IPS-15b (cell line): ENCODE measurements around the gene AP3B1.

Experiments used
- H3K27me3 ChIP-seq: one replicate; pipeline ENCODE4 v1.6.1; 2013; ENCODE audit warnings: low read length; ENCODE audit not compliant: control insufficient read depth, insufficient read depth
- H3K36me3 ChIP-seq: one replicate; pipeline ENCODE4 v1.6.1; 2013; ENCODE audit warnings: low read length; ENCODE audit not compliant: control insufficient read depth, insufficient read depth
- H3K4me1 ChIP-seq: one replicate; pipeline ENCODE4 v1.6.1; 2013; ENCODE audit warnings: mild to moderate bottlenecking, low read length; ENCODE audit not compliant: control insufficient read depth, insufficient read depth
- H3K4me3 ChIP-seq: one replicate; pipeline ENCODE4 v1.5.1; 2013; ENCODE audit warnings: low read depth, low read length
- H3K9ac ChIP-seq: one replicate; pipeline ENCODE4 v1.6.1; 2013; ENCODE audit warnings: low read depth, mild to moderate bottlenecking, low read length
- H3K9me3 ChIP-seq: one replicate; pipeline ENCODE4 v1.6.1; 2013; ENCODE audit warnings: mild to moderate bottlenecking, low read length; ENCODE audit not compliant: control insufficient read depth, insufficient read depth

AP3B1 gene

GRCh38 chr5:77974576-77974975 is 319.9 kb downstream of the AP3B1 start:
- peaks cover 93% of the 10 kb centered on the region for H3K27me3 ChIP-seq
- no peak overlapping the region for H3K4me3 ChIP-seq
- H3K36me3 ChIP-seq = no peaks in the 10 kb centered on the region
- no peak overlapping the region for H3K9ac ChIP-seq
- peaks cover 8% of the 10 kb centered on the region for H3K4me1 ChIP-seq
- no peaks in the 10 kb centered on the region for H3K9me3 ChIP-seq

GRCh38 chr5:77973253-77973609 is 321.3 kb downstream of the AP3B1 start:
- Histone ChIP-seq H3K27me3 (peaks cover 89% of the 10 kb centered on the region), H3K9me3 (no peaks in the 10 kb centered on the region), H3K36me3 (no peaks in the 10 kb centered on the region), H3K4me3 (peak overlapping the region; percentile 40), H3K4me1 (peaks cover 8% of the 10 kb centered on the region), H3K9ac (no peak overlapping the region)

GRCh38 chr5:77972469-77973252 is 321.8 kb downstream of the AP3B1 start:
- Histone ChIP-seq H3K4me1 (peaks cover 8% of the 10 kb centered on the region), H3K27me3 (peaks cover 90% of the 10 kb centered on the region), H3K4me3 (peak overlapping the region; percentile 40), H3K9me3 (no peaks in the 10 kb centered on the region), H3K36me3 (no peaks in the 10 kb centered on the region), H3K9ac (no peak overlapping the region)

DNA sequence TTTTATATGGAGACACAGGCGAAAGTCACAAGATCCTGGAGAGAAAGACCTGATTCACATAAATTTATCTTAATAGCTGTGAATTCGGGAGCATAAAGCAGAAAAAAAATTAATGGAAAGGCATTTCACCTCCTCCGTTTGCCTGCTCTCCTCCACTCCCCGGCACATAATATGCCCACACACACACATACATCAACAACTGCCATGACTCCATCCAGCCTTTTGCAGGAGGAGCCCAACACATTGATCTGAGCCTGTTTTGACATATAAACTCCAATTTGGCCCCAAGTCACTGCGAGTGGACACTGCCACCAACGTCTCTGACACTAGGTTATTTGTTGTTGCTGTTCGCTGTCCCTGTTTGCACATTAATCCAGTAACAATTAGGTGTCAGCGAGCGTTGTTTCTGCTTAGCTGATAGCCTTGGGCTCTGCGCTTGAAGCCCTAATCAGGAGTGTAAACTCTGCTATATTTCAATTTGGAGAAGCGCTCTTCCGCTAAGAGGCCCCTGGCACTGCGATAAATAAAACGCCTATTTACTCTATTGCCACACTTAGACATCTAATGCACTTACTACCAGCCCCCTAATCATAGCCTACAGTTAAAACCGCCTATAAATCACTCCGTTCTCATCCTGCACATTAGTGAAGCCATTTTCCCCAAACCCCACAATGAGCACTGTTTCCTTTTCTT is 322.6 kb downstream of the AP3B1 start:
- peaks cover 87% of the 10 kb centered on the region for H3K27me3 ChIP-seq
- no peaks in the 10 kb centered on the region for H3K9me3 ChIP-seq
- H3K9ac ChIP-seq = no peak overlapping the region
- peaks cover 8% of the 10 kb centered on the region for H3K4me1 ChIP-seq
- no peaks in the 10 kb centered on the region for H3K36me3 ChIP-seq
- H3K4me3 ChIP-seq = peak overlapping the region; percentile 40

- Histone ChIP-seq H3K27me3 (peaks cover 86% of the 10 kb centered on the region), H3K4me3 (no peak overlapping the region), H3K4me1 (peaks cover 8% of the 10 kb centered on the region), H3K36me3 (no peaks in the 10 kb centered on the region), H3K9ac (no peak overlapping the region), H3K9me3 (no peaks in the 10 kb centered on the region)
These were observed 323.6 kb downstream of the AP3B1 start for GRCh38 chr5:77970891-77971290.

DNA sequence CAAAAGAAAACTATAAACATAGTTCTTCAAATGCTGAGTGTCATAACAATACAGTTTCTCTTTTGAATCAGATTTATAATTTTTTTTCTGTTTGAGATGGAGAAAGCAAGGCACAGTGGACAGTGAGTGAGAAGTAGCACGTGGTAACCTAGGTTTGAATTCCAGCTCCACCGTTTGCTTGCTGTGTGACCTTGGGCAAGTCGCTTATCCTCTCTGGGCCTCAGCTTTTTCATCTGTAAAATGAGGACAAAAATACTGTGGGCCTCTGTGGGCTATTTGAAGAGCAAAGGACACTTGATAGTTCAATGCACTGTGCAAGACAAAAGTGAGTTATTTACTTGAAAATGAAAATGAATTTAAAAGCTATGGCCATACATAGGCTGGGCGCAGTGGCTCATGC is 330.7 kb downstream of the AP3B1 start:
- no peak overlapping the region for H3K4me3 ChIP-seq
- no peaks in the 10 kb centered on the region for H3K9me3 ChIP-seq
- no peaks in the 10 kb centered on the region for H3K36me3 ChIP-seq
- H3K27me3 ChIP-seq = peaks cover 80% of the 10 kb centered on the region
- H3K9ac ChIP-seq = no peak overlapping the region
- H3K4me1 ChIP-seq = peaks cover 18% of the 10 kb centered on the region

- peaks cover 22% of the 10 kb centered on the region for H3K4me1 ChIP-seq
- H3K9ac ChIP-seq = no peak overlapping the region
- H3K9me3 ChIP-seq = no peaks in the 10 kb centered on the region
- H3K27me3 ChIP-seq = peaks cover 83% of the 10 kb centered on the region
- H3K4me3 ChIP-seq = no peak overlapping the region
- no peaks in the 10 kb centered on the region for H3K36me3 ChIP-seq
These were observed 333.6 kb downstream of the AP3B1 start for GRCh38 chr5:77960863-77961396.

- Histone ChIP-seq H3K36me3 (no peaks in the 10 kb centered on the region), H3K27me3 (peaks cover 88% of the 10 kb centered on the region), H3K9ac (no peak overlapping the region), H3K4me3 (peak overlapping the region; percentile 12), H3K4me1 (peaks cover 22% of the 10 kb centered on the region), H3K9me3 (no peaks in the 10 kb centered on the region)
These were observed 334.2 kb downstream of the AP3B1 start for GRCh38 chr5:77960305-77960704.

DNA sequence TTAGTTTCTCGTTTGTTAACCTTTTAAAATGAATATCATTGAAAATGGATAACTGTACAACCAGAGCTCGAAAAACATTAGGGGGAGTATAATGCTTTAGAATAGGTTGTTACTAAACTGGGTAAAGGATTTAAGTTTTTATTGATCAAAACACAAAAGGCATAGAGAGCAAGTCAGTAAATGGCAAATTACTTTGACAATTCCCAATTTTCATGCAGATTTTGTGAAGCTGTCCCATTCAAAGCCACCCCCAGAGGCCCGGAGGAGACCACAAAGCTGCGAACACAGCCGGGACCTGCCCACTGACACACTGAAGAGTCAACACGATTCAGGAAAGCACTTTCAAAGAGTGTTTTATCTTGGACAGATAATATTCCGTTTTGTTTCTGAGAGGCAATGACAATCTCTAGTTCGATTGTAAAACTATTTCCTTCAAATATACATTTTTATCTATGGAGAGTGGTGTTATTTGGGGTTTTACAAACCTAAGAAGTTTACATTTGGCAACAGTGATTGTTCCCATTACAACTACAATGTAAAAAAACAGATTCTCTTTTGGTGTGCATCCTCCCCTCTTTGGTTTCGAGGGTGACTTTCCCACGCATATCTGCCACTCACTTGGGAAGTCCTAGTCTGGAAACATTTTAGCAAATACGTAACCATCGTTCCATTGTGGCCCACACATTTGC is 335.7 kb downstream of the AP3B1 start:
- Histone ChIP-seq H3K36me3 (no peaks in the 10 kb centered on the region), H3K27me3 (peaks cover 91% of the 10 kb centered on the region), H3K4me3 (peak overlapping the region; percentile 12), H3K9ac (no peak overlapping the region), H3K9me3 (no peaks in the 10 kb centered on the region), H3K4me1 (peaks cover 22% of the 10 kb centered on the region)

DNA sequence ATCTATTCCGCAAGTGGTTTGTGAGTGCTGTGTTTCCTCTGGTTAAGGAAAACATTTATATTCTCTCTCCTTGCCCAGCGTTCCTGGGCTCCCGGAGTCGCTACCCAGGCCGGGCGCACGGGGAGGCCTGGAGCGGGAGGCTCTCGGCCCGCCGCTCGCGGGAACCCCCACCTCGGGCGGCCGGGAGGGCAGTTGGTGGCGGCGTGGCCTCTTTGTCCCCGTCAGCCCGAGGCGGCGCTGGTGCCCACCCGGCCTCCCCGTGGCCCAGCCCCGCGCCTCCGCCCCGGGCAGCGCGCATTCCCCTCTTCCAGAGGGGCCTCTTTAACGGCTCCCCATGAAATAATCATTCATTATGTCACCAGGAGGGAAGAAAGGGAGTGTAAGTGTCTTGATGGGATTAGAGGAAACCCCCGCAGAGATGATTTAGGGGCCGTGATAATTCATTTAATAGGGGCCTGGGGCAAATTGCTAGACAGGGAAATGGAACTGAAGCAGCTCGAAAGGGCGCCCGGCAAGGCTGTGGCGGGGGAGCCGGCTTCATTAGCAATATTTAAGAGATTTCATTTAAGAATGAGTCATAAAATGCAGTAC is 336.5 kb downstream of the AP3B1 start:
- no peak overlapping the region for H3K9ac ChIP-seq
- no peaks in the 10 kb centered on the region for H3K36me3 ChIP-seq
- no peaks in the 10 kb centered on the region for H3K9me3 ChIP-seq
- peaks cover 83% of the 10 kb centered on the region for H3K27me3 ChIP-seq
- peak overlapping the region; percentile 40 for H3K4me3 ChIP-seq
- H3K4me1 ChIP-seq = peaks cover 22% of the 10 kb centered on the region

GRCh38 chr5:77957516-77957915 is 337.0 kb downstream of the AP3B1 start:
- Histone ChIP-seq H3K4me3 (peak overlapping the region; percentile 40), H3K27me3 (peaks cover 82% of the 10 kb centered on the region), H3K36me3 (no peaks in the 10 kb centered on the region), H3K9ac (no peak overlapping the region), H3K4me1 (peaks cover 22% of the 10 kb centered on the region), H3K9me3 (no peaks in the 10 kb centered on the region)
